ENCODE results near the gene SLC40A1. TPM values are rescaled to one million over a fixed set of nuclear protein-coding genes. Genes with fewer than 3 reads are reported as not detected.

The SLC40A1 gene
- total RNA-seq, 2 experiments from 2014 or later = 4.7 to 4.8 TPM

- Mint-ChIP-seq H3K9me3 (no peaks in the 10 kb centered on the region), H3K36me3 (peaks cover 5% of the 10 kb centered on the region), H3K4me3 (no peak overlapping the region), H3K27me3 (no peaks in the 10 kb centered on the region), H3K4me1 (ENCODE audit: low read depth) (peaks cover 15% of the 10 kb centered on the region), H3K27ac (no peak overlapping the region)
- ChIA-PET CTCF (interaction anchor here (0.6 kb wide), 1 partner anchor 871 kb away, joined by 3 read pairs; no protein-coding TSS in a partner anchor), POLR2A (no interaction called here)
- no peak for DNase-seq
- intact Hi-C loops (cut with micrococcal nuclease) = no loop called here
These were observed 21.9 kb downstream of the SLC40A1 start for GRCh38 chr2:189558516-189559272.

GRCh38 chr2:189557373-189557772 is 23.2 kb downstream of the SLC40A1 start:
- no peak for DNase-seq
- POLR2A ChIA-PET = no interaction called here
- H3K27ac Mint-ChIP-seq = no peak overlapping the region
- peaks cover 2% of the 10 kb centered on the region for H3K36me3 Mint-ChIP-seq
- H3K4me1 Mint-ChIP-seq (ENCODE audit: low read depth) = peaks cover 15% of the 10 kb centered on the region
- intact Hi-C loops (cut with micrococcal nuclease) = no loop called here
- CTCF ChIA-PET = no interaction called here
- no peak overlapping the region for H3K4me3 Mint-ChIP-seq
- H3K27me3 Mint-ChIP-seq = no peaks in the 10 kb centered on the region
- no peaks in the 10 kb centered on the region for H3K9me3 Mint-ChIP-seq

- H3K27me3 Mint-ChIP-seq = no peaks in the 10 kb centered on the region
- CTCF ChIA-PET = no interaction called here
- intact Hi-C loops (cut with micrococcal nuclease) = no loop called here
These were observed 24.1 kb downstream of the SLC40A1 start for GRCh38 chr2:189556526-189556925.

GRCh38 chr2:189555232-189555631 is 25.4 kb downstream of the SLC40A1 start:
- H3K4me3 Mint-ChIP-seq = no peak overlapping the region
- H3K27ac Mint-ChIP-seq = no peak overlapping the region
- CTCF ChIA-PET = no interaction called here

More at GRCh38 chr2:189556526-189556925, 24.1 kb downstream of the SLC40A1 start:
- Mint-ChIP-seq H3K36me3 (no peaks in the 10 kb centered on the region), H3K4me3 (no peak overlapping the region), H3K9me3 (no peaks in the 10 kb centered on the region), H3K4me1 (ENCODE audit: low read depth) (peaks cover 11% of the 10 kb centered on the region), H3K27ac (no peak overlapping the region)
- POLR2A ChIA-PET = no interaction called here
- DNase-seq = no peak

GRCh38 chr2:189553504-189554088 is 27.0 kb downstream of the SLC40A1 start:
- H3K27me3 Mint-ChIP-seq = no peaks in the 10 kb centered on the region
- DNase-seq = no peak
- H3K9me3 Mint-ChIP-seq = no peaks in the 10 kb centered on the region
- no peak overlapping the region for H3K4me3 Mint-ChIP-seq
- no peak overlapping the region for H3K27ac Mint-ChIP-seq
- no peaks in the 10 kb centered on the region for H3K36me3 Mint-ChIP-seq
- ChIA-PET CTCF (no interaction called here), POLR2A (no interaction called here)
- H3K4me1 Mint-ChIP-seq (ENCODE audit: low read depth) = no peaks in the 10 kb centered on the region
- intact Hi-C loops (cut with micrococcal nuclease) = no loop called here

More at GRCh38 chr2:189555232-189555631, 25.4 kb downstream of the SLC40A1 start:
- no peaks in the 10 kb centered on the region for H3K9me3 Mint-ChIP-seq
- H3K4me1 Mint-ChIP-seq (ENCODE audit: low read depth) = peaks cover 8% of the 10 kb centered on the region
- no peaks in the 10 kb centered on the region for H3K36me3 Mint-ChIP-seq
- no peak for DNase-seq
- POLR2A ChIA-PET = no interaction called here
- intact Hi-C loops (cut with micrococcal nuclease) = no loop called here
- no peaks in the 10 kb centered on the region for H3K27me3 Mint-ChIP-seq

GRCh38 chr2:189552991-189553404 is 27.6 kb downstream of the SLC40A1 start:
- CTCF ChIA-PET = no interaction called here
- H3K4me3 Mint-ChIP-seq = no peak overlapping the region
- POLR2A ChIA-PET = no interaction called here
- no peak for DNase-seq
- H3K9me3 Mint-ChIP-seq = no peaks in the 10 kb centered on the region
- intact Hi-C loops (cut with micrococcal nuclease) = no loop called here
- no peaks in the 10 kb centered on the region for H3K27me3 Mint-ChIP-seq
- no peaks in the 10 kb centered on the region for H3K36me3 Mint-ChIP-seq
- H3K27ac Mint-ChIP-seq = no peak overlapping the region
- no peaks in the 10 kb centered on the region for H3K4me1 Mint-ChIP-seq (ENCODE audit: low read depth)

- DNase-seq = no peak
- POLR2A ChIA-PET = no interaction called here
- CTCF ChIA-PET = no interaction called here
- Mint-ChIP-seq H3K27ac (no peak overlapping the region), H3K4me3 (no peak overlapping the region), H3K27me3 (no peaks in the 10 kb centered on the region), H3K9me3 (no peaks in the 10 kb centered on the region), H3K36me3 (no peaks in the 10 kb centered on the region), H3K4me1 (ENCODE audit: low read depth) (no peaks in the 10 kb centered on the region)
- intact Hi-C loops (cut with micrococcal nuclease) = no loop called here
These were observed 28.1 kb downstream of the SLC40A1 start for GRCh38 chr2:189552334-189552990.

- Mint-ChIP-seq H3K27ac (no peak overlapping the region), H3K27me3 (no peaks in the 10 kb centered on the region), H3K4me3 (no peak overlapping the region), H3K4me1 (ENCODE audit: low read depth) (no peaks in the 10 kb centered on the region), H3K36me3 (no peaks in the 10 kb centered on the region), H3K9me3 (no peaks in the 10 kb centered on the region)
- CTCF ChIA-PET = interaction anchor here (0.6 kb wide), 1 partner anchor 59 kb away, joined by 3 read pairs; no protein-coding TSS in a partner anchor
- intact Hi-C loops (cut with micrococcal nuclease) = no loop called here
- no peak for DNase-seq
- POLR2A ChIA-PET = no interaction called here
These were observed 28.8 kb downstream of the SLC40A1 start for GRCh38 chr2:189551808-189552207.

- H3K9me3 Mint-ChIP-seq = no peaks in the 10 kb centered on the region
- intact Hi-C loops (cut with micrococcal nuclease) = no loop called here
- CTCF ChIA-PET = interaction anchor here (0.6 kb wide), 1 partner anchor 824 kb away, joined by 3 read pairs; no protein-coding TSS in a partner anchor
These were observed 31.1 kb downstream of the SLC40A1 start for GRCh38 chr2:189549449-189549832.

GRCh38 chr2:189548666-189549448 is 31.7 kb downstream of the SLC40A1 start:
- POLR2A ChIA-PET = no interaction called here

More at GRCh38 chr2:189549449-189549832, 31.1 kb downstream of the SLC40A1 start:
- Mint-ChIP-seq H3K27ac (no peak overlapping the region), H3K27me3 (peaks cover 3% of the 10 kb centered on the region), H3K4me1 (ENCODE audit: low read depth) (no peaks in the 10 kb centered on the region), H3K36me3 (no peaks in the 10 kb centered on the region), H3K4me3 (no peak overlapping the region)
- POLR2A ChIA-PET = no interaction called here
- no peak for DNase-seq

GRCh38 chr2:189545418-189545817 is 35.2 kb downstream of the SLC40A1 start:
- Mint-ChIP-seq H3K4me1 (ENCODE audit: low read depth) (no peaks in the 10 kb centered on the region), H3K36me3 (no peaks in the 10 kb centered on the region), H3K9me3 (no peaks in the 10 kb centered on the region), H3K4me3 (no peak overlapping the region), H3K27ac (no peak overlapping the region), H3K27me3 (peaks cover 3% of the 10 kb centered on the region)
- ChIA-PET CTCF (no interaction called here), POLR2A (no interaction called here)
- no peak for DNase-seq
- intact Hi-C loops (cut with micrococcal nuclease) = no loop called here

More at GRCh38 chr2:189548666-189549448, 31.7 kb downstream of the SLC40A1 start:
- intact Hi-C loops (cut with micrococcal nuclease) = no loop called here
- Mint-ChIP-seq H3K4me3 (no peak overlapping the region), H3K27ac (no peak overlapping the region), H3K9me3 (no peaks in the 10 kb centered on the region), H3K36me3 (no peaks in the 10 kb centered on the region), H3K4me1 (ENCODE audit: low read depth) (no peaks in the 10 kb centered on the region), H3K27me3 (peaks cover 3% of the 10 kb centered on the region)
- CTCF ChIA-PET = no interaction called here
- no peak for DNase-seq

Measured in activated CD4-positive, alpha-beta memory T cell treated with anti-CD3 and anti-CD28 coated beads for 36 hours (primary cell).